NCI-H2107 treated with DMSO at 0.1 percent for 48 hours (cell line): ENCODE data around the gene NAPB.

Experiments
- DNase-seq: peaks from one replicate; lab custom pipeline; 2025; ENCODE audit not compliant: unreplicated experiment; lab: John Stamatoyannopoulos, UW

Gene NAPB

GRCh38 chr20:23369072-23369823, 52.0 kb downstream of the NAPB start:
- no peak for DNase-seq

- no peak for DNase-seq
These were observed 52.8 kb downstream of the NAPB start for GRCh38 chr20:23368316-23369071.

- DNase-seq, result no peak
These were observed 53.5 kb downstream of the NAPB start for GRCh38 chr20:23367770-23368169.

GRCh38 chr20:23366384-23366783, 54.9 kb downstream of the NAPB start:
- no peak for DNase-seq

- DNase-seq, result no peak
These were observed 55.7 kb downstream of the NAPB start for GRCh38 chr20:23365390-23366165.

- DNase-seq, result no peak
These were observed 58.0 kb downstream of the NAPB start for GRCh38 chr20:23363257-23363649.

GRCh38 chr20:23362392-23363256, 58.7 kb downstream of the NAPB start:
- no peak for DNase-seq

- DNase-seq, result peak; percentile 64
These were observed 59.6 kb downstream of the NAPB start, which contains the start of gene GZF1 for GRCh38 chr20:23361476-23362391. Gene GZF1, plus strand, starts transcription at chr20:23362182. Its CDS starts 2,202 bp downstream, at chr20:23364384.

GRCh38 chr20:23361119-23361475, 60.2 kb downstream of the NAPB start:
- no peak for DNase-seq

- DNase-seq, result no peak
These were observed 60.8 kb downstream of the NAPB start for GRCh38 chr20:23360531-23360930.

- DNase-seq, result no peak
These were observed 62.2 kb downstream of the NAPB start for GRCh38 chr20:23358923-23359593.

- no peak for DNase-seq
These were observed 62.8 kb downstream of the NAPB start for GRCh38 chr20:23358563-23358906.

- DNase-seq, result peak; percentile 84
These were observed 63.3 kb downstream of the NAPB start for GRCh38 chr20:23357767-23358562.

- DNase-seq, result no peak
These were observed 65.1 kb downstream of the NAPB start for GRCh38 chr20:23356203-23356602.

- no peak for DNase-seq
These were observed 70.1 kb downstream of the NAPB start for GRCh38 chr20:23350904-23351838.

GRCh38 chr20:23350196-23350903, 70.9 kb downstream of the NAPB start, which contains the start of gene NXT1:
Gene NXT1, plus strand, starts transcription at chr20:23350791. Its CDS starts 3,251 bp downstream, at chr20:23354042.
- DNase-seq, result peak; percentile 77
